K562 (cell line): ENCODE results near the gene TAS2R41. TPM values are rescaled to one million over a fixed set of nuclear protein-coding genes. Genes with fewer than 3 reads are reported as not detected.
A peak's percentile ranks its signal among the peaks of the same experiment; 100 is the strongest.

Source experiments
- BACH1 ChIP-seq: fragments of 200-800 bp; sonication (Bioruptor generic); IDR thresholded peaks from 2 replicates; pipeline ENCODE4 v1.6.1; 2016; ENCODE audit warnings: missing genetic modification characterization, missing compliant biosample characterization
- BCOR ChIP-seq: fragments of 450-650 bp; IDR thresholded peaks from 2 replicates; pipeline ENCODE4 v1.6.1; 2016
- CBX5 ChIP-seq: IDR thresholded peaks from 2 replicates; pipeline ENCODE4 v1.6.1; 2014; ENCODE audit warnings: low read depth, borderline replicate concordance
- CC2D1A ChIP-seq: fragments of 450-650 bp; IDR thresholded peaks from 2 replicates; pipeline ENCODE4 v1.6.1; 2017; ENCODE audit warnings: mild to moderate bottlenecking
- FOXK2 ChIP-seq, 2 experiments: fragments of 450-650 bp; IDR thresholded peaks in 1 of 2; conservative IDR thresholded peaks in 1 of 2; 2 replicates each; pipeline ENCODE4 v1.6.1; 2016; ENCODE audit warnings: low read depth in 2 of 2, mild to moderate bottlenecking in 1 of 2
- GTF2E2 ChIP-seq: fragments of 200-800 bp; sonication (Bioruptor generic); IDR thresholded peaks from 2 replicates; pipeline ENCODE4 v1.6.1; 2016; ENCODE audit warnings: missing genetic modification characterization, missing compliant biosample characterization
- JUN ChIP-seq, 2 experiments: sonication (generic) in 1 of 2; formaldehyde crosslinking in 1 of 2; IDR thresholded peaks; 2 replicates each; pipeline versions ENCODE4 v1.6.1 to v1.8.0; 2012 to 2022; ENCODE audit warnings: borderline replicate concordance in 2 of 2, mild to moderate bottlenecking in 2 of 2, improper control_type of control experiment in 1 of 2, low read depth in 1 of 2, low read length in 1 of 2, missing genetic modification reagents in 1 of 2
- JUNB ChIP-seq: fragments of 450-650 bp; formaldehyde crosslinking; conservative IDR thresholded peaks from 2 replicates; pipeline ENCODE4 v1.4.0; 2020; ENCODE audit warnings: mild to moderate bottlenecking
- MTF1 ChIP-seq: fragments of 250-450 bp; sonication (Bioruptor Pico); IDR thresholded peaks from 2 replicates; pipeline ENCODE4 v1.9.0; 2021; ENCODE audit warnings: moderate library complexity, mild to moderate bottlenecking, inconsistent platforms, borderline replicate concordance
- RBM14 ChIP-seq: fragments of 200-400 bp; formaldehyde crosslinking; IDR thresholded peaks from 2 replicates; pipeline ENCODE4 v1.6.1; 2018; ENCODE audit warnings: low read depth, mild to moderate bottlenecking, low read length, moderate library complexity, borderline replicate concordance; ENCODE audit not compliant: insufficient read depth
- TAL1 ChIP-seq: fragments of 450-650 bp; IDR thresholded peaks from 2 replicates; pipeline ENCODE4 v1.6.1; 2016; ENCODE audit warnings: mild to moderate bottlenecking
- TBP ChIP-seq: optimal IDR thresholded peaks from 2 replicates; pipeline ENCODE3; 2011; ENCODE audit warnings: low read depth, low read length, improper control_type of control experiment
- THRB ChIP-seq: fragments of 450-650 bp; formaldehyde crosslinking; conservative IDR thresholded peaks from 2 replicates; pipeline ENCODE4 v1.4.0; 2022; ENCODE audit warnings: mild to moderate bottlenecking, missing genetic modification characterization
- ZEB2 ChIP-seq: fragments of 450-650 bp; IDR thresholded peaks from 2 replicates; pipeline ENCODE4 v1.6.1; 2016
- ZNF398 ChIP-seq: fragments of 250-450 bp; sonication (Bioruptor Pico); IDR thresholded peaks from 2 replicates; pipeline ENCODE4 v1.8.0; 2021; ENCODE audit warnings: moderate library complexity, mild to moderate bottlenecking, inconsistent platforms
- ZNF41 ChIP-seq: fragments of 250-450 bp; sonication (Bioruptor Pico); conservative IDR thresholded peaks from 2 replicates; pipeline ENCODE4 v1.4.0; 2020; ENCODE audit warnings: mild to moderate bottlenecking
- ZNF79 ChIP-seq: fragments of 250-450 bp; sonication (Bioruptor Pico); IDR thresholded peaks from 2 replicates; pipeline ENCODE4 v1.4.0; 2020; ENCODE audit warnings: low read depth, mild to moderate bottlenecking, moderate library complexity
- polyA plus RNA-seq, 8 experiments: library from polyadenylated mRNA; depleted of rRNA in 4 of 8; stranded (reverse) in 5 of 8; unstranded in 3 of 8; fragments of >200 nt; fragmentation: Nextera tagmentation in 2 of 8; fragmentation: Illumina TruSeq in 1 of 8; extraction: Ambion mirVana in 2 of 8; extraction: Trizol in 1 of 8; gene quantifications; 2 replicates each; pipeline versions ENCODE4 v1.2.1 to v1.2.3, GENCODE V29; 2011 to 2014; ENCODE audit warnings: inconsistent platforms in 1 of 8, missing spikeins in 1 of 8
- total RNA-seq, 7 experiments: library from RNA; depleted of rRNA in 6 of 7; stranded (reverse); fragments of >200 nt in 6 of 7; fragmentation: Illumina TruSeq in 2 of 7; extraction: Trizol in 2 of 7; gene quantifications; 2 replicates each; pipeline versions ENCODE4 v1.2.1 to v1.2.3, GENCODE V29; 2011 to 2021; ENCODE audit warnings: low replicate concordance in 1 of 7
- TF ChIP-seq, protein P1 (sequence below): fragments of 450-650 bp; IDR thresholded peaks from 2 replicates; pipeline ENCODE4 v1.6.1; 2018; ENCODE audit not compliant: partially characterized antibody

Gene TAS2R41
- total and polyA plus RNA-seq, 9 of the 15 experiments (the other 6 are each of a cell fraction or from before 2014, with no cell fraction given) = not detected

GRCh38 chr7:143504215-143504936, 26.7 kb downstream of the TAS2R41 start (continued):
- TF ChIP-seq, protein P1, sequence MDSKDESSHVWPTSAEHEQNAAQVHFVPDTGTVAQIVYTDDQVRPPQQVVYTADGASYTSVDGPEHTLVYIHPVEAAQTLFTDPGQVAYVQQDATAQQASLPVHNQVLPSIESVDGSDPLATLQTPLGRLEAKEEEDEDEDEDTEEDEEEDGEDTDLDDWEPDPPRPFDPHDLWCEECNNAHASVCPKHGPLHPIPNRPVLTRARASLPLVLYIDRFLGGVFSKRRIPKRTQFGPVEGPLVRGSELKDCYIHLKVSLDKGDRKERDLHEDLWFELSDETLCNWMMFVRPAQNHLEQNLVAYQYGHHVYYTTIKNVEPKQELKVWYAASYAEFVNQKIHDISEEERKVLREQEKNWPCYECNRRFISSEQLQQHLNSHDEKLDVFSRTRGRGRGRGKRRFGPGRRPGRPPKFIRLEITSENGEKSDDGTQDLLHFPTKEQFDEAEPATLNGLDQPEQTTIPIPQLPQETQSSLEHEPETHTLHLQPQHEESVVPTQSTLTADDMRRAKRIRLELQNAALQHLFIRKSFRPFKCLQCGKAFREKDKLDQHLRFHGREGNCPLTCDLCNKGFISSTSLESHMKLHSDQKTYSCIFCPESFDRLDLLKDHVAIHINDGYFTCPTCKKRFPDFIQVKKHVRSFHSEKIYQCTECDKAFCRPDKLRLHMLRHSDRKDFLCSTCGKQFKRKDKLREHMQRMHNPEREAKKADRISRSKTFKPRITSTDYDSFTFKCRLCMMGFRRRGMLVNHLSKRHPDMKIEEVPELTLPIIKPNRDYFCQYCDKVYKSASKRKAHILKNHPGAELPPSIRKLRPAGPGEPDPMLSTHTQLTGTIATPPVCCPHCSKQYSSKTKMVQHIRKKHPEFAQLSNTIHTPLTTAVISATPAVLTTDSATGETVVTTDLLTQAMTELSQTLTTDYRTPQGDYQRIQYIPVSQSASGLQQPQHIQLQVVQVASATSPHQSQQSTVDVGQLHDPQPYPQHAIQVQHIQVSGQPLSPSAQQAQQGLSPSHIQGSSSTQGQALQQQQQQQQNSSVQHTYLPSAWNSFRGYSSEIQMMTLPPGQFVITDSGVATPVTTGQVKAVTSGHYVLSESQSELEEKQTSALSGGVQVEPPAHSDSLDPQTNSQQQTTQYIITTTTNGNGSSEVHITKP = peak; percentile 58
- TF ChIP-seq GTF2E2 (tag) (no peak), MTF1 (CRISPR knock-in tag) (no peak), THRB (CRISPR knock-in tag) (peak; percentile 6; the same call in 1 of the 2 replicates), JUNB (no peak), ZNF398 (CRISPR knock-in tag) (no peak), JUN (IDR thresholded peaks at IDR 0.05; ENCODE audit: borderline replicate concordance, low read depth, low read length) (peak; percentile 90), JUN (CRISPR knock-in tag; IDR thresholded peaks at IDR 0.05; ENCODE audit: borderline replicate concordance) (no peak), ZEB2 (peak; percentile 99), FOXK2 (conservative IDR thresholded peaks at IDR 0.05 in 1 of 2, IDR thresholded peaks at IDR 0.05 in 1 of 2; ENCODE audit: low read depth in 2 of 2) (peak; percentile 54 to 56; a peak in 1 of 4 replicates), BCOR (peak; percentile 87), RBM14 (no peak), BACH1 (tag) (peak; percentile 62; the same call in 1 of the 2 replicates), TBP (peak; percentile 35), TAL1 (peak; percentile 98), CBX5 (no peak), CC2D1A (peak; percentile 97; the same call in 1 of the 2 replicates), ZNF41 (CRISPR knock-in tag) (no peak), ZNF79 (no peak)
